Eye (tissue), 1 donor: ENCODE results near the gene CARD9.
"Not testable (repeated sequence)": the region's sequence is repeated elsewhere in the genome, so short reads cannot be mapped to it uniquely, and the experiment has no call there.

Source experiments
- DNase-seq: peaks from one replicate; pipeline ENCODE4 v3.0.0-alpha.2; 2015

The CARD9 gene, protein sequence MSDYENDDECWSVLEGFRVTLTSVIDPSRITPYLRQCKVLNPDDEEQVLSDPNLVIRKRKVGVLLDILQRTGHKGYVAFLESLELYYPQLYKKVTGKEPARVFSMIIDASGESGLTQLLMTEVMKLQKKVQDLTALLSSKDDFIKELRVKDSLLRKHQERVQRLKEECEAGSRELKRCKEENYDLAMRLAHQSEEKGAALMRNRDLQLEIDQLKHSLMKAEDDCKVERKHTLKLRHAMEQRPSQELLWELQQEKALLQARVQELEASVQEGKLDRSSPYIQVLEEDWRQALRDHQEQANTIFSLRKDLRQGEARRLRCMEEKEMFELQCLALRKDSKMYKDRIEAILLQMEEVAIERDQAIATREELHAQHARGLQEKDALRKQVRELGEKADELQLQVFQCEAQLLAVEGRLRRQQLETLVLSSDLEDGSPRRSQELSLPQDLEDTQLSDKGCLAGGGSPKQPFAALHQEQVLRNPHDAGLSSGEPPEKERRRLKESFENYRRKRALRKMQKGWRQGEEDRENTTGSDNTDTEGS

DNA sequence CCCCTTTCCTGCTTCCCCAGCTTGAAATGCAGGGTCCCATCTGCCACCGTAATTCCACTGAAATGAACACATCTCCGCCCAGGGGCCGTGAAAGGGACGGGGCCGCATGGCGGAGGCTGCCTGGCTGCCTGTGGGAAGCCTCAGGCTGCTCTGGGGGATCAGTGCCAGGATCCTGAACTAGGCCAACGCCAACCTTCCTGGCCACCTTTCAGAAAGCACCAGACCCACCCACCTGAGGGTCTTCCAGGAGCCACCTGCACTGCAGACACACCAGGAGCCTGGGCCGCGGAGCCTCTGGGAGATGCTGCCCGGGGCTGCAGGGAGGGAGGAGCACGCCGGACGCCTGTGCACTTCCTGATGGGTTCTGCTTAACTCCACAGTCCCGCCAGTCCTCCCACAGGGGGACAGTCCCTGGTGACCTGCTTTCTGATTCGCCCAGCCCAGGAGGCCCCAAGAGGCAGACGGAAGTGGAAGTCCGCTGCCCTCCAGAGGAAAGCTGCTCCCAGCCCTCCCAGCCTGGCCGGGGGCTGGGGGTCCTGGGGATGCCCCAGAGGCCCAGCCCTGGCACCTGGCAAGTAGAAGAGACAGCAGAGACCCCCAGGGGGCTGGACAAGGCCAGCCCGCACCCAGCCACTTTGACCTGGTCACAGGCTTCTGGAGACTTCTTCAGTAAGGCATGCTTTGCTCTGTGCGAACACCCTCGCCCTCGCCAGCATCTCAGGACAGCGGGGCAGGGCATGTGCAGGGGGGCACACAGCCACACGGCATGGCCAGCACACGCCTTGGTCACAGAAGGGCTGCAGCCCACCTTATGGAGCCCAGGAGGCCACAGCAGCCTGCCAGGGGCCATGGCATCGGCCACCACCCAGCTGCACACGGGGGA, at the start of gene CARD9:
Gene CARD9 (minus strand): TSS at position 370 of the 883 bp plus-strand sequence. CDS start 1,591 bp downstream, outside the sequence.
- peak; percentile 74 for DNase-seq

DNA sequence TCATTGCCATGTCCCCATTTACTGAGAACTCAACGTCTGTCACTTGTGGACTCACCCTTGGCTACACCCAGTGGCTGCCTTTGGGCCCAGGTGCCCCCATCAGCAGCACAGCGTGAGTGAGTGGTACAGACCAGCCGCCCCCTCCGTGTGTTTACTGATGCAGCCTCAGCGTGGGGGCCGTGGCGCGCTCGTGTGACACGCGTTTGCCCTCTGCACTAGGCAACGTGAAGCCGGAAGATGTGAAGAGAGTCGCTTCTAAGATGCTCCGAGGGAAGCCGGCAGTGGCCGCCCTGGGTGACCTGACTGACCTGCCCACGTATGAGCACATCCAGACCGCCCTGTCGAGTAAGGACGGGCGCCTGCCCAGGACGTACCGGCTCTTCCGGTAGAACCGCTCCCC, 49.4 kb upstream of the CARD9 start:
- no peak for DNase-seq

DNA sequence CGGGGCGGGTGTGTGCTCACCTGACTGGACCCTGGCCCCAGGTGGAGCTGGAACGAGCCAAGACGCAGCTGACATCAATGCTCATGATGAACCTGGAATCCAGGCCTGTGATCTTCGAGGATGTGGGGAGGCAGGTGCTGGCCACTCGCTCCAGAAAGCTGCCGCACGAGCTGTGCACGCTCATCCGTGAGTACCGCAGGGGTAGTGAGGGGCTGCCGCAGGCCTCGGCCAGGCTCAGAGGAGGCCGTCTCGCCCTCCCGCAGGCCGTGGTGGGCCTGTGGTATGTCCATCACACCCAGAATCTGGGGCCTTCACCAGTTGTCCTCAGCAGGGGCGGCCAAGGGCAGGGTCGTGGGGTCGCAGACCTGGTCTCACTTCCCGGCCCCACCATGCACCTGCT, 48.3 kb upstream of the CARD9 start:
- no peak for DNase-seq

DNA sequence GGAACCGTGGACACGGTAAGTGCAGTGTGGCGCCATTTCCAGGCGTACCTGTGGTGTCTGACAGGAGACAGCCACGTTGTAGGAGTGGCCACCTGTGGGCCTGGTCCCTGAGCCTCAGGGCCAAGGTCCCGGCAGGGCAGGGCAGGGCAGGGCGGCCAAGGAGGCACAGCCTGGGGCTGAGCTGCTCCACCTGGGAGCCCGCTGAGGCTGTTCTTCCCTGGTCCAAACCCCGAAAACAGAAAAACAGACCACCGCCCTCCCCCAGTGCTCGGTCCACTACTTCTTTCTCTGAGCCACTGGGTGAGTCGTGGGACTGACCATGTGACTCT, 45.6 kb upstream of the CARD9 start:
- DNase-seq = no peak

DNA sequence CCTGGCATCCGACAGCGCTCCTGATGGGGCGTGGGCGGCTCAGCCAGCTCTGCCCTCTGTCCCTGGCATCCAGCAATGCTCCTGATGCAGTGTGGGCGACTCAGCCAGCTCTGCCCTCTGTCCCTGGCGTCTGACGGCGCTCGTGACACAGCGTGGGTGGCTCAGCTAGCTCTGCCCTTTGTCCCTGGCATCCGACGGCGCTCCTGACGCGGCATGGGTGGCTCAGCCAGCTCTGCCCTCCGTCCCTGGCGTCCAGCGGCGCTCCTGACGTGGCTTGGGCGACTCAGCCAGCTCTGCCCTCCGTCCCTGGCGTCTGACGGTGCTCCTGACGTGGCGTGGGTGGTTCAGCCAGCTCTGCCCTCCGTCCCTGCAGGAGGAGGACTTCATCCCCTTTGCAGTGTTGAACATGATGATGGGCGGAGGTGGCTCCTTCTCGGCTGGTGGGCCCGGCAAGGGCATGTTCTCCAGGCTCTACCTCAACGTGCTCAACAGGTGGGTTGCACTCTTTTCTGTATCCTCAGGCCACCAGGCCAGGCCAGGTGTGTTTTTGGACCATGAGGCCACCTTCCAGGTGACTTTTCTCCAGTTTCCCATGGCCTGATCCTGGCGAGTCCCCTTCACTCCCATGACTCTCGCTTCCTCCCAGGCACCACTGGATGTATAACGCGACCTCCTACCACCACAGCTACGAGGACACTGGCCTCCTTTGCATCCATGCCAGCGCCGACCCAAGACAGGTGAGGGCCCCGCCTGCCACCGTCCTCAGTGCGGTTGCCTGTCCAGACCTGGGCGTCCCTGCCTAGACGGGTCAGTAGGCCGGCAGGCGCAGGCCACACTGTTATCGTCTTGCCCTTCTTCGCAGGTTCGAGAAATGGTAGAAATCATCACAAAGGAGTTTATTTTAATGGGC, 45.0 kb upstream of the CARD9 start:
- no peak for DNase-seq

DNA sequence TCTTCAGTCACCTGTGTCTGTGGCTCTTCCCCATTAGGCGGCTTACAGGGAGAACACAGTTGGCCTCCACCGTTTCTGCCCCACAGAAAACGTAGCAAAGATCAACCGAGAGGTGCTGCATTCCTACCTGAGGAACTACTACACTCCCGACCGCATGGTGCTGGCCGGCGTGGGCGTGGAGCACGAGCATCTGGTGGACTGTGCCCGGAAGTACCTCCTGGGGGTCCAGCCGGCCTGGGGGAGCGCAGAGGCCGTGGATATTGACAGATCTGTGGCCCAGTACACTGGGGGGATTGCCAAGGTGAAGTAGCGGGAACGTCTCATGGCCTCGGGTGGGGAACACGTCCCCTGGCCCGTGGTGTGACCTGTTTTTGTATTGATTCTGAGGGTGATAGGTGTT, 43.4 kb upstream of the CARD9 start:
- no peak for DNase-seq

DNA sequence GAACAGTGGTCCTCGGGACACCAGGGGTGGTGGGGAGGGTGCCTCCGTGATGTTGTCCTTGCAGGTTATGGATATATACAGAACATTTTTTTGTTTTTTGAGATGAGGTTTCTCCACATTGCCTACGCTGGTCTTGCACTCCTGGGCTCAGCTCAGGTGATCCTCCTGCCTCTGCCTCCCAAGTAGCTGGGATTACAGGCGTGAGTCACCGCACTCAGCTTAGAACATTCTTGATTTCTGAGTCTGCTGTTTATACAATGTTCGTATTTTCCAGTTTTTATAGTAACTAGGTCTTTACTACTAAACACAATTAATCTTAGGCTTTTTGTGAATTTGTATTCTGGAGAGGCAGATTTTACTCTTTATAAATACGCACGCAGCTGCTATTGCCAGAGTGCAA, 43.0 kb upstream of the CARD9 start:
- no peak for DNase-seq

DNA sequence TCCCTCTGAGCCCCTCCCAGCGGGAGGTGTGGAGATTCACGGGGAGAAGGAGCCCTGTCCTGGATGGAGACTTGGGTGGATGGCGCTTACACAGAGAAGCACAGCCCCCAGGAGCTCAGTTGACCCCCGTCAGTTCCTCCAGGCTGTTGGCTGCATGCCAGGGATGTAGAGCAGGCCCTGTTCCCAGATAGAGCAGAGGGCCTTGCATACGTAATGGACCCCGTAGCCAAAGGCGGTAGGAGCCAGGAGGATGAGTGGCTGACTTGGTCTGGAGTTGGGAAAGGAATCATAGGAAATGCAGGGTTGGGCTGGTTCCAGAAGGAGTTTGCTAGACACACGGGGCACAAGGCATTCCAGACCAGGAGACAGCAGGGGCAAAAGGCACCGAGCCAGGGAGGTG, 39.5 kb upstream of the CARD9 start:
- no peak for DNase-seq

DNA sequence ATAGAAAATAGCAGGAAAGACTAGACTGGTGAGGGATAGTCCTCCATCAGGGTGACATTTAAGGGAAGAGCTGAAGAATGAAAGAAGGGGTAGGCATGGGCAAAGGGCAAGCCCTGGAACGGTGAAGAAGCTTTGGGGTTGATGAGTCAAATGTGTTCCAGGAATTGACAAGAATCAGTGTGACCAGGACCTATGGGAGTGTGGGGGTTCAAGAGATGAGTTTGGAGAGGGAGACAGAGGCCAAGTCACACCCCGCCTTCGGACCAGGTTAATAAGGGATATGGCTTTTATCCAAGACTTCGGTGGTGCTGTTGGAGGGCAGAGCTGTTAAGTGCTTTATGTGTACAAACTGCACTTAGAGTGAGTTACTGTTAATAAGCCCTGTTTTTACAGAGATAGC, 37.9 kb upstream of the CARD9 start:
- DNase-seq = no peak

DNA sequence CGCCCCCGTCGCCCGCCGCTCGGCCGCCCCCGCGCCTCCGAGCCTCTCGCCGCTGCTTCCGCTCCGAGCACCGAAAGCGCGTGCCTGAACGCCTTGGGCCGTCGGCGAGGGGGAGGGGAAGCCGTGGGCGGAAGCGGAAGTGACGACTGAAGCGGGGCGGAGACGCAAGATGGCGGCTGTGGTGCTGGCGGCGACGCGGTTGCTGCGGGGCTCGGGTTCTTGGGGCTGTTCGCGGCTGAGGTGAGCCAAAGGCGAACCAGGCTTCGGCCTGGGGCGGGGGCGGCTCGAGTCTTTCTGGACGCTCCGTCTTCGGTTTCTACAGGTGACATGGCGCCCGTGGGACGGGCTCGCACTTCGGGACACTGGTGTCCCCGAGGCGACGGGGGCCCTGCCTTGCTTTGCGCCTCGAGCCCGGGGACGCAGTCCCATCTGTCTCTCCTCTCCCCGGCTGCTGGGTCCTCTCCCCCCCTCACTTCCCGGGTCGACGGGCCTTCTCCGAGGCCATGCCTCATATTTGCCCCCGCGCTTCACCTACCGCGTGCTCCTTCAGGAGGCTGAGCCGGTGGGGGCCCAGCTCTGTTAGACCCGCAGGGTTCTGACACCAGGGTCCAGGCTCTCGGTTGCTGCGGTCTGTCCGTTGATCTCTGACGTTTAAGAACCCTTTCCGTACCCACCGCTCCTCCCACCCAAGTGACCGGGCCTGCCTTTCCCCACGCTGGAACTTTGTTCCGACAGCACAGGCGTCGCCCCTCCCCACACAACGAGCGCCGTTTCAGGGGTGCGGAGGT, 37.2 kb upstream of the CARD9 start, which contains the start of the genes ENTR1 and PMPCA:
Gene ENTR1 (minus strand): TSS at position 115 of the 788 bp plus-strand sequence. CDS start 217 bp downstream, outside the sequence.
Gene PMPCA (plus strand): TSS at position 159 of the 788 bp plus-strand sequence. CDS start 11 bp downstream, at position 170.
- DNase-seq = peak; percentile 97

DNA sequence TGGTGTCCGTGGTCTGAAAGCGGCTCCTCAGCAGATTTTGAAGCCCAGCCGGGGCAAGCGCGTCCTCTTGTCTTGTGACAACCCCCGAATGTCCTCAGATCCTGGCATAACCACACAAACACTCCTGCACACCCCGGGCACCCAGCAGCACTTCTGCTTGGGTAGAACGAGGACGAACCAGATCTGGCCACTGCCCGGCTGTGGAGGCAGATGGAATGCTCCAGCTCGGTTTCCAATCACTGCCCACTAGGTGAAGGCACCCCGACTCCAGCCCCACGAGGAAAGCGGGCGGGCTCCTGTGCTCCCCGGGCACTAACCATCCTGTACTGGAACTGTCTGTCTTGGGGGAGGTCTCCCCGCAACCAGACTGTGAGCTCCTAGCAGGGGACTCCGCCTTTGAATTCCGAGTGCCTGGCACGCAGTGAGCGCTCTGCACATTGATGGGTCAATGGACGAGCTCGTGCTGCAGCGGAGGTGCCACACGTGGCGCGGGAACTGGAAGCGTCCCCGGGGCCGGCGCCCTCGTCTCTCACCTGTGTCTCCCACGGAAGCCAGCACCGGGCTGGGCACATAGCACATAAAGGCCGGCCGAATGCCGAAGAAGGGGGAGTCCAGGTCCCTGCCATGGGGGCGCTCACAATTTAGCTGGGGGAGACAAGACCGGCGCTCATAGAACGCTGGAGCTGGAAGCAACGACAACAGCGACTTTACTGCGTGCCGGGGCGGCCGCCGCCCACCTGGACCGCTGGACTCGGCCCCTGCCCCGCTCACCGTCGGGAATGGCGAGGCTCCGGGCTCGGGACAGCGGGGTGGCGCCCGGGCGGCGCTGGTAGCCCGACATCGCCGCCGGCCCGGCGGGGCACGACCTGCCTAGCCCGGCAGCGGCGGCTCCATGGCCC, 36.3 kb upstream of the CARD9 start:
- peak; percentile 60 for DNase-seq

DNA sequence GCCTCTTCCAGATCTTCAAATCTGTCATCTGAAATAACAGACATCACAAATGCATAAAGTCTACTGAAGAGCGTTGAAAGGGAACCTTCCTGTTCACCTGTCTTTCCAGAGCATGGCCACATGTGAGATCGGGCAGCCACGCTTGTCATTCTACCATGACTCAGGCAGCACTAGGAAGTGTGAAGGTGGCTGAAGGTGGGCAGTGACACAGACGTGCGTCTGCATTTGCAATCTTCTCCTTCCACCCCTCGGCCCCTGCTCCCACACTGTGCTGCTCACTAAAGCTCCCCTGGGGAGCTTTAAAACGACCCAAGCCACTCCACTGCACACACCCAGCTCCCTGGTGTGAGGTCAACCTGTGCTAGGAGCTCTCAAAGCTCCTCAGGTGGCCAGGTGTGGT, 34.4 kb upstream of the CARD9 start:
- DNase-seq = no peak

DNA sequence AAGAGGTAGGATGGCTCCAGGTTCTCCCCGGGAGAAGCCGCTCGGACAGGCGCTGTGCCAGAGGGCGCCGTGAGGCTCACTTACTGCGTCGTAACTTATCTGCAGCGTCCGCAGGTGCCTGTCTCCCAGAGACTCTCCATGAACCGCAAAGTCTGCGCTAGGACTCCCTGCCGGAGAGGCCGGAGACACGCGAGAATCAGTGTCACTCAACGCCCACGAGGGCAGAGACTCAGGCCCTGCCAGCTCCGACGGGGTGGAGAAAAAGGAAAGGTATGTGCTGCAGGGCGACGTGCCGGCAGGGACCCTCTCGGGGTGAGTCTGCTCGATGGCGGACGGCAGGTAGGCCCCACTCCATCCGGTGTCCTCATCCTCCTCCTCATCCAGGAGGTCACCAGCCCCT, 33.6 kb upstream of the CARD9 start:
- not testable (repeated sequence) for DNase-seq

DNA sequence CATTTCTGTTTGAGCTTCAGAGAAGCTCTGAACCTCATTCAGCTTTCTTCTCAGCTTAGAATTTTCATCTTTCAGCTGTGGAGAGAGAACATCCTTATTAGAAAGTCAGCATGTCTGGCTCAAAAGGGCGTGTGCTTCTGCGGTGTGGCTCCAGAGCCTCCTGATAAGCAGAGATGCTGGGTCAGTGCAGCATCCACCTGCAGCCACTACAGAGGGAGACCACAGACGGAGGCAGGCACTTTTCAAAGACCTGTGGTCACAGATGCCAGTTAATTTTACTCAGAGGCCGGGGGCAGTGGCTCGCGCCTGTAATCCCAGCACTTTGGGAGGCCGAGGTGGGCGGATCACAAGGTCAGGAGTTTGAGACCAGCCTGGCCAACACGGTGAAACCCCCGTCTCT, 32.4 kb upstream of the CARD9 start:
- not testable (repeated sequence) for DNase-seq

DNA sequence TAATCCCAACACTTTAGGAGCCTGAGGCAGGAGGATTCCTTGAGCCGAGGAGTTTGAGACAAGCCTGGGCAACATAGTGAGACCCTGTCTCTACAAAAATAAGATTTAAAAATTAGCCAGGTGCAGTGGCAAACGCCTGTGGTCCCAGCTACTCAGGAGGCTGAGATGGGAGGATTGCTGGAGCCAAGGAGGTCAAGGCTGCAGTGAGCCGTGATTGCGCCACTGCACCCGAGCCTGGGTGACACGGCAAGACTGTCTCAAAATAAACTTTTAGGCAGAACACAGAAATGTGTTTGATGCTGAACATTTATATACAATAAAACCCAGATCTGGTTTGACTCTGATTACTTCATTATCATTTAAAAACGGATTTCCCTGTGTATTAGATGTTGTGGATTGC, 32.0 kb upstream of the CARD9 start:
- DNase-seq = no peak

DNA sequence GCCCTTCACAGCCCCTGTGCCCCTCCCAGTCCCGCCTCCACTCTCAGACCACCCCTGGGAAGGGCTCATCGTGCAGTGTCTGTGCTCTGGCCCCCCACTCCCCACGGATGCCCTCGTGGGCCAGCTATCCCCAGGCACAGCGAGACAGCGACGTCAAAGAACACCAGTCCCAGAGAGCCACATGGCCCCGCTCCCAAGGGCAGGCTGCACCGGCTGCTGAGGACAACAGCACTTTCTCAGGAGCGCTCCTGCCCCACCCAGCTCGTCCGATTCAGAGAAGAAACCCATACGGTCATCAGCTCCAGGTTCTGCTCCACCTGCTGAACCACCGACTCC, 31.3 kb upstream of the CARD9 start:
- no peak for DNase-seq

DNA sequence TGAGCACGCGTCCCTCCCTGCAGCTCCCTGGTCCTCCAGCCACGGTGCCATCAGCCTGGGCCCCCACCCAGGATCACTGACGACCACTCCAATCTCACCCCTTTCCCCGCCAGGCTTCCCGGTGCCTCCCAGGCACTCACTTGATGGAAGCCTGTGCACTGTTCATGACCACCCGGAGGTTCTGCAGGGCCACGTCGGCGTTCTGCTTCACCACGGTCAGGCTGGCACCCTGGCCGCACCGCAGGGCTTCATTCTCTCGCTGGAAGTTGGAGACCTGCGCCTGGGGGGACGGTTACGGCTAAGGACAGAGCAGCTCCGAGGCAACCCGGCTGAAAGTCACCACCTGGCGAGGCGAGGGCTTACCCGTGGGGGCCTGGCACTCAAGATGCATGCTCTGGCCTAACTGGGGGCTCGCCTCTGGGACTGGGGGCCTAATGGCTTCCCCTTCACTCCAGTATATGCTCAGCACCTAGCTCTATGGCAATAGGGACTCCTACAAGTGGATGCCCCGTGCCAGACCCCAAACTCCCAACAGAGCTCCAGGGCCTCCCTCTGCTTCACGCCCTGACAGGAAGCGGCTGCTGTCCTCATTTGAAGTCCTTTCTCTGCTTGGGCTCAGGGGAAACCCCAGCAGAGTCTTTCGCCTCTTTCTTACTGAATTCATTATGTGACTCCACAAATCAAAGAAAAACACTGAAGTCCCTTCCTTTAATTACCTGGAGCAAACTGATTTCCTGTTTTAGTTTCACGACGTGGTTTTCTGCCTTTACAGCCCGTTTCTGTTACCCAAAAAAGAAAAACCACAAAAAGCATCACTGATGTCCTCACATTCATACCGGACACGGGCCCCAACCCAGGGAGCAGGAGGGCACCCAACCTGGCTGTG, 30.7 kb upstream of the CARD9 start:
- no peak for DNase-seq

DNA sequence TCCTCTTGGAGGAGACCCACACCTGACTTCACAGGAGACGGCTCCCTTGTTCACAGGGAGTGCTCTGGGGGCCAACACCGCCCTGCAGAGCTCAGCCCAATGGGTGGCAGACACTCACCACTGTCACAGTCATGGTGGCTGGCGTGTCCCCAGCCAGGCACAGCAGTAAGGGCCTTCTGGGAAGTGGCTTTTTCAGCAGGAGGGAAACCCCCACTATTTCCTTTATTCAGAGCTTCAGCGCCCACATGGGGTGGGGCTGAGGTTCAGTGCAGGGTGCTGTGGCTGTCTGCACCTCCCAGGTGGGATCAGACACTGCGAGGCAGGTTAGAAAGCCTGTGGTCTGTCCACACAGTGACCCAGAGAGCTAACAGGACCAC, 30.1 kb upstream of the CARD9 start:
- DNase-seq = no peak

DNA sequence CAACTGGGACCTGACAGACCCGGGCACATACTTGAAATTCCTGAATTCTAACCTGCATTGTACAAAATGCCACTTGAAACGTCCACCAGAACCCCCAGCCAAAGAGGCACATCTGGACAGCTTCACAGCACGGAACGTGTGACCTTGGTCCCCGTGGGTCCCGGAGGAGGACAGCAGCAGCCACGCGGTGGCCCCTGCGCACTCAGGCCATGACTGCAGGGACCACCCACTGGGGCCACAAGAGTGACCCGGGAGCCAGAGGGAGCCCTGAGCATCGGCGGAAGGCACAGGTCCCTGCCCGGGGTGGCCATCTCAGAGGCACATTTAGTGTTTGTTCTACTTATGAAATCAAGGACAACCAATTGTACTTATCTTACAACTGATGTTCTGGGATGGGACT, 28.6 kb upstream of the CARD9 start:
- DNase-seq = no peak
